GM21825 (cell line): ENCODE results near the gene ACTL7A.
"Not testable (repeated sequence)": the region's sequence is repeated elsewhere in the genome, so short reads cannot be mapped to it uniquely, and the experiment has no call there.

Experiments
- ATAC-seq: cut with Tn5 transposase; IDR thresholded peaks from one replicate; pipeline ENCODE4 v1.9.1; 2021; ENCODE audit warnings: mild to moderate bottlenecking, moderate library complexity; ENCODE audit not compliant: unreplicated experiment

ACTL7A gene

GRCh38 chr9:108876425-108876824, 14.4 kb downstream of the ACTL7A start:
- no peak for ATAC-seq

- no peak for ATAC-seq
Measured at GRCh38 chr9:108877524-108877923, 15.5 kb downstream of the ACTL7A start.

GRCh38 chr9:108880738-108881316, 18.8 kb downstream of the ACTL7A start:
- ATAC-seq: no peak

GRCh38 chr9:108882052-108882888, 20.2 kb downstream of the ACTL7A start:
- no peak for ATAC-seq

GRCh38 chr9:108883085-108883484, 21.0 kb downstream of the ACTL7A start:
- no peak for ATAC-seq

GRCh38 chr9:108884701-108885100, 22.6 kb downstream of the ACTL7A start:
- ATAC-seq: no peak

- ATAC-seq: peak; percentile 98
Measured at GRCh38 chr9:108885643-108886348, 23.7 kb downstream of the ACTL7A start.

- not testable (repeated sequence) for ATAC-seq
Measured at GRCh38 chr9:108886594-108887271, 24.7 kb downstream of the ACTL7A start.

GRCh38 chr9:108889649-108890067, 27.6 kb downstream of the ACTL7A start:
- no peak for ATAC-seq

GRCh38 chr9:108894225-108894997, 32.3 kb downstream of the ACTL7A start:
- no peak for ATAC-seq

GRCh38 chr9:108897324-108898096, 35.4 kb downstream of the ACTL7A start:
- no peak for ATAC-seq

- not testable (repeated sequence) for ATAC-seq
Measured at GRCh38 chr9:108899023-108899695, 37.1 kb downstream of the ACTL7A start.

- no peak for ATAC-seq
Measured at GRCh38 chr9:108900176-108900575, 38.1 kb downstream of the ACTL7A start.

GRCh38 chr9:108903420-108904103, 41.5 kb downstream of the ACTL7A start:
- no peak for ATAC-seq

- no peak for ATAC-seq
Measured at GRCh38 chr9:108904161-108904560, 42.1 kb downstream of the ACTL7A start.

GRCh38 chr9:108905494-108905893, 43.4 kb downstream of the ACTL7A start:
- ATAC-seq: no peak

- ATAC-seq: no peak
Measured at GRCh38 chr9:108910402-108910801, 48.3 kb downstream of the ACTL7A start.

GRCh38 chr9:108910914-108911313, 48.8 kb downstream of the ACTL7A start:
- no peak for ATAC-seq

- no peak for ATAC-seq
Measured at GRCh38 chr9:108911820-108912219, 49.8 kb downstream of the ACTL7A start.
